Endothelial cell of umbilical vein (primary cell): ENCODE results near the gene POLE4. TPM values are rescaled to one million over a fixed set of nuclear protein-coding genes. Genes with fewer than 3 reads are reported as not detected.
A peak's percentile ranks its signal among the peaks of the same experiment; 100 is the strongest.

ENCODE experiments used
- BruUV-seq: library from RNA; stranded (reverse); fragments of 400-500 nt; replicated peaks from 2 replicates; lab custom pipeline; 2021; lab: Mats Ljungman, UMichigan
- CTCF ChIA-PET: fragments of 300-600, 350-600 bp; sonication (Branson Sonifier 250); formaldehyde crosslinking; loops from one replicate; lab custom pipeline; 2021; ENCODE audit warnings: antibody characterized with exemption, inconsistent platforms; lab: Charles Lee
- POLR2A ChIA-PET: fragments of 300-600, 350-600 bp; sonication (Branson Sonifier 250); formaldehyde crosslinking; loops from one replicate; lab custom pipeline; 2021; ENCODE audit warnings: antibody characterized with exemption, inconsistent platforms; lab: Charles Lee
- DNase-seq: peaks from one replicate; pipeline ENCODE4 v3.0.0-alpha.2; 2011; ENCODE audit warnings: low read depth, low spot score
- FAIRE-seq: peaks from 2 replicates; lab custom pipeline; 2011; peaks lifted over from hg19 to GRCh38; lab: Jason Lieb, UNC
- H2AFZ ChIP-seq: 2 replicates; pipeline ENCODE4 v1.6.0; 2012; ENCODE audit warnings: low read depth, low read length, control low read depth, inconsistent platforms
- H3K27ac ChIP-seq: 2 replicates; pipeline ENCODE4 v1.5.1; 2011; ENCODE audit warnings: low read depth, mild to moderate bottlenecking, control low read depth, low read length, moderate library complexity; ENCODE audit not compliant: insufficient read depth
- H3K27me3 ChIP-seq, 2 experiments: 2 replicates each; pipeline versions ENCODE4 v1.6.0 to v1.6.1; 2011; ENCODE audit warnings: low read length in 2 of 2, mixed read lengths in 1 of 2; ENCODE audit not compliant: control insufficient read depth in 2 of 2, insufficient read depth in 2 of 2
- H3K36me3 ChIP-seq, 2 experiments: 2 replicates in 1 of 2; 3 replicates in 1 of 2; pipeline ENCODE4 v1.5.1; 2011; ENCODE audit warnings: low read length in 2 of 2, mild to moderate bottlenecking in 1 of 2, moderate library complexity in 1 of 2; ENCODE audit not compliant: control insufficient read depth in 2 of 2, insufficient read depth in 2 of 2; ENCODE audit errors: extremely low read depth in 1 of 2
- H3K4me1 ChIP-seq: 3 replicates; pipeline ENCODE4 v1.5.1; 2011; ENCODE audit warnings: mild to moderate bottlenecking, low read length; ENCODE audit not compliant: control insufficient read depth, insufficient read depth; ENCODE audit errors: extremely low read depth
- H3K4me2 ChIP-seq: 2 replicates; pipeline ENCODE4 v1.6.1; 2011; ENCODE audit warnings: low read length, control low read depth, mixed read lengths; ENCODE audit not compliant: insufficient read depth
- H3K4me3 ChIP-seq, 3 experiments: fragments of 200-600 bp in 1 of 3; sonication (generic), shearing (Covaris generic) in 1 of 3; replicated peaks in 1 of 3; 2 replicates each; pipeline ENCODE4 v1.5.1; 2011 to 2016; ENCODE audit warnings: control low read depth in 3 of 3, low read length in 3 of 3, mild to moderate bottlenecking in 2 of 3, inconsistent platforms in 1 of 3, low read depth in 1 of 3, moderate library complexity in 1 of 3; ENCODE audit not compliant: insufficient read depth in 1 of 3
- H3K79me2 ChIP-seq: 2 replicates; pipeline ENCODE4 v1.6.0; 2012; ENCODE audit warnings: low read length, inconsistent platforms; ENCODE audit not compliant: control insufficient read depth, insufficient read depth
- H3K9ac ChIP-seq: replicated peaks from 2 replicates; pipeline ENCODE3; 2011; ENCODE audit warnings: low read length, control low read depth; ENCODE audit not compliant: insufficient read depth; ENCODE audit errors: extremely low read depth
- H3K9me1 ChIP-seq: replicated peaks from 3 replicates; pipeline ENCODE4 v1.6.0; 2011; ENCODE audit warnings: mild to moderate bottlenecking, low read length; ENCODE audit not compliant: control insufficient read depth, insufficient read depth; ENCODE audit errors: extremely low read depth
- H3K9me3 ChIP-seq: replicated peaks from 2 replicates; pipeline ENCODE4 v1.5.1; 2012; ENCODE audit warnings: low read length, inconsistent platforms; ENCODE audit not compliant: control insufficient read depth, insufficient read depth
- H4K20me1 ChIP-seq: replicated peaks from 2 replicates; pipeline ENCODE3; 2011; ENCODE audit warnings: mild to moderate bottlenecking, low read length; ENCODE audit not compliant: control insufficient read depth, insufficient read depth; ENCODE audit errors: extremely low read depth
- FOS ChIP-seq: IDR thresholded peaks from 2 replicates; pipeline ENCODE4 v1.6.1; 2011; ENCODE audit warnings: mild to moderate bottlenecking, low read length, moderate library complexity, borderline replicate concordance; ENCODE audit not compliant: insufficient read depth
- GATA2 ChIP-seq: IDR thresholded peaks from 2 replicates; pipeline ENCODE4 v1.7.0; 2011; ENCODE audit warnings: low read depth, mild to moderate bottlenecking, moderate library complexity, mixed read lengths, low read length; ENCODE audit not compliant: insufficient read length, insufficient read depth
- MYC ChIP-seq: IDR thresholded peaks from one replicate; pipeline ENCODE4 v1.6.1; 2011; ENCODE audit warnings: mild to moderate bottlenecking, low read depth, low read length
- POLR2A ChIP-seq: IDR thresholded peaks from 2 replicates; pipeline ENCODE4 v1.6.1; 2012; ENCODE audit warnings: low read depth, mild to moderate bottlenecking, control low read depth, low read length
- POLR2AphosphoS5 ChIP-seq: IDR thresholded peaks from 2 replicates; pipeline ENCODE4 v1.6.1; 2012; ENCODE audit warnings: low read depth, mild to moderate bottlenecking, control low read depth, low read length, moderate library complexity; ENCODE audit not compliant: insufficient read depth
- dilution Hi-C: fragments of 300-500 bp; cut with MboI; formaldehyde crosslinking; loops from one replicate; pipeline ENCODE4 v1.15.0; 2019; ENCODE audit warnings: low sequenced_read_pairs; ENCODE audit not compliant: extremely low pct_ligation_motif_present
- intact Hi-C: fragments of 100-400 bp; cut with micrococcal nuclease; formaldehyde crosslinking; loops from one replicate; pipeline ENCODE4 v1.10.0; 2022
- polyA plus RNA-seq, 4 experiments: library from polyadenylated mRNA; depleted of rRNA in 3 of 4; stranded (reverse) in 3 of 4; unstranded in 1 of 4; fragments of >200 nt; gene quantifications; 2 replicates each; pipeline versions ENCODE4 v1.2.1 to v1.2.3, GENCODE V29; 2011 to 2012; ENCODE audit warnings: missing spikeins in 1 of 4
- total RNA-seq: library from RNA; stranded (reverse); gene quantifications from 2 replicates; pipeline ENCODE4 v1.2.3, GENCODE V29; 2021
- TF ChIP-seq, protein P1 (sequence below): IDR thresholded peaks from 2 replicates; pipeline ENCODE4 v1.6.1; 2011; ENCODE audit not compliant: insufficient read depth, insufficient read length

Gene POLE4
- total and polyA plus RNA-seq, 2 donors (not counting 3 experiments of a cell fraction or from before 2014, with no cell fraction given) = 21.4 to 42.6 TPM

DNA sequence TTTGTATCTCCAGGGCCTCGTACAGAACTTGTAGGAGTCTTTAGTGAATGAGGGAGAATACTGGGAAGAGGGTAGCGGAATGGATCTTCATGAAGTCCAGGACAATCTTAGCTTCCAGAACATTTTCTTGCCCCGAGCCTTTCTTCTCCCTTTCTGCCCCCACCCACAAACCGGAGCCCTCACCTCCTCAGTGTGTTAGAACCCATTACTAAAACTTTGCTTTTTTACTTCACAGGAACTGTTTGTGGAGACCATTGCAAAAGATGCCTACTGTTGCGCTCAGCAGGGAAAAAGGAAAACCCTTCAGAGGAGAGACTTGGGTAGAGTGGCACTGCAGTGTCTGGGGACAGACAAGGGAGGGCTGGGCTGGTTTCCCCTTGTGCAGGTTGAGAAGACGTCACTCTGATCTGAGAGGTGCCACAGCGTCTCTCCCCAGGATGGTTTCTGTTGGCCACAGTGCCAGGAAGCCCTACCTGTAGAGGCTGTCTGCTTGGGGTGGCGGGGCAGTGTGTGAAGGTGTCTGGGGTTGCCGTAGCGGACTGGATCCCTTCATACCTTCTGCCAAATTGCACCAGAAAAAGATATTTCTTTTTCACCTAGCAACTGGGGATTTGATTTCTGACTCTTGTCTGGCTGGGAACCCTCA is 786 bp downstream of the POLE4 start:
- no peak overlapping the region for H3K27ac ChIP-seq
- intact Hi-C loops = loop anchor here (5.0 kb wide), 1 partner anchor 117 kb away; no protein-coding TSS in a partner anchor
- CTCF ChIA-PET = interaction anchor here (0.6 kb wide), 1 partner anchor 119 kb away, joined by 3 read pairs; no protein-coding TSS in a partner anchor
- no peaks in the 10 kb centered on the region for H4K20me1 ChIP-seq
- dilution Hi-C loops = no loop called here
- no peaks in the 10 kb centered on the region for H3K9me3 ChIP-seq
- TSS peak; percentile 18 for BruUV-seq
- peak overlapping the region; percentile 26 to 69 (median 56) for H3K4me3 ChIP-seq
- H2AFZ ChIP-seq = peak overlapping the region; percentile 92
- H3K4me2 ChIP-seq = peak overlapping the region; percentile 56
- FAIRE-seq = no peak
- no peaks in the 10 kb centered on the region for H3K36me3 ChIP-seq
- no peak overlapping the region for H3K9ac ChIP-seq
- no peaks in the 10 kb centered on the region for H3K27me3 ChIP-seq
- no peaks in the 10 kb centered on the region for H3K79me2 ChIP-seq
- H3K9me1 ChIP-seq = no peaks in the 10 kb centered on the region
- no peak for DNase-seq
- H3K4me1 ChIP-seq = peaks cover 3% of the 10 kb centered on the region
- POLR2A ChIA-PET = no interaction called here
- no peak for TF ChIP-seq MYC

DNA sequence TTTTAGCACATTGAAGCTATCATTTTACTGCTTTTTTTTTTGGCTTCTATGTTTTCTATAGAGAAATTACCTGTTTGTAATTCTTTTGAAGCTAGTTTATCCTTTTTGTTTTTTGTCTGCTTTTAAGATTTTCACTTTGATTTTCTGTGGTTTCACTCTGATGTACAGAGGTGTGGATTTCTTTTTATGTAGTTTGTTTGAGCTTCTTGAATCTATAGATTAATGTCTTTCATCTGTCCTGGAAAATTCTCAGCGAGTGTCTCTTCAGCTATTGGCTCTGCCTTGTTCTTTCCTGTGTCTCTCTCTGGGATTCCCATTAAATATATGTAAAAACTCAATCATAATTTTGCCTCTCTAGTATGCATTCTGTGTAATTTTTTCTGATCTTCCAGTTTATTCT is 8.4 kb downstream of the POLE4 start:
- Histone ChIP-seq H3K27ac (no peak overlapping the region), H3K36me3 (no peaks in the 10 kb centered on the region), H4K20me1 (no peaks in the 10 kb centered on the region), H3K4me3 (no peak overlapping the region), H3K79me2 (no peaks in the 10 kb centered on the region), H3K9ac (no peak overlapping the region), H3K4me1 (no peaks in the 10 kb centered on the region), H3K9me1 (no peaks in the 10 kb centered on the region), H3K27me3 (no peaks in the 10 kb centered on the region), H3K9me3 (no peaks in the 10 kb centered on the region), H3K4me2 (no peak overlapping the region), H2AFZ (no peak overlapping the region)
- TF ChIP-seq FOS (no peak), POLR2A (no peak), GATA2 (no peak), POLR2AphosphoS5 (no peak)
- TF ChIP-seq, protein P1, sequence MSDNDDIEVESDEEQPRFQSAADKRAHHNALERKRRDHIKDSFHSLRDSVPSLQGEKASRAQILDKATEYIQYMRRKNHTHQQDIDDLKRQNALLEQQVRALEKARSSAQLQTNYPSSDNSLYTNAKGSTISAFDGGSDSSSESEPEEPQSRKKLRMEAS = no peak
- dilution Hi-C loops (no loop called here), intact Hi-C loops (no loop called here)
- no peak for FAIRE-seq
- DNase-seq = no peak
- CTCF ChIA-PET = interaction anchor here (1.3 to 1.6 kb wide), 3 partner anchors 10 to 48 kb away, joined by 3 to 7 read pairs (median 3); no protein-coding TSS in a partner anchor
- no TSS peak for BruUV-seq
- POLR2A ChIA-PET = interaction anchor here (0.6 kb wide), 1 partner anchor 452 kb away, joined by 4 read pairs; the partner anchor contains the start of gene TLX2
